ENCODE measurements around the gene SDK1. TPM values are rescaled to one million over a fixed set of nuclear protein-coding genes. Genes with fewer than 3 reads are reported as not detected.

SDK1 gene
- total RNA-seq, 1 experiment from 2014 or later, result 20.0 TPM

- Mint-ChIP-seq H3K4me1 (ENCODE audit: low read depth, unreplicated experiment) (no peaks in the 10 kb centered on the region), H3K4me3 (ENCODE audit: low read depth, unreplicated experiment) (no peak overlapping the region), H3K27me3 (ENCODE audit: unreplicated experiment) (no peaks in the 10 kb centered on the region), H3K36me3 (ENCODE audit: insufficient read depth, unreplicated experiment) (no peaks in the 10 kb centered on the region), H3K9me3 (ENCODE audit: low read depth, unreplicated experiment) (no peaks in the 10 kb centered on the region), H3K27ac (ENCODE audit: unreplicated experiment) (no peak overlapping the region)
- BruUV-seq (replicated peaks), result no TSS peak
- DNase-seq, result no peak
- CTCF ChIA-PET, result interaction anchor here (1.4 kb wide), 1 partner anchor 10 kb away, joined by 3 read pairs; no protein-coding TSS in a partner anchor
- intact Hi-C loops (cut with micrococcal nuclease; ENCODE audit: unreplicated experiment), result no loop called here
- TF ChIP-seq CTCF (IDR thresholded peaks at IDR 0.05; ENCODE audit: unreplicated experiment), result no peak
Observed at GRCh38 chr7:4175346-4175973, 874.4 kb downstream of the SDK1 start.

- BruUV-seq (replicated peaks), result no TSS peak
- intact Hi-C loops (cut with micrococcal nuclease; ENCODE audit: unreplicated experiment), result no loop called here
- Mint-ChIP-seq H3K4me1 (ENCODE audit: low read depth, unreplicated experiment) (no peaks in the 10 kb centered on the region), H3K4me3 (ENCODE audit: low read depth, unreplicated experiment) (no peak overlapping the region), H3K27me3 (ENCODE audit: unreplicated experiment) (no peaks in the 10 kb centered on the region), H3K36me3 (ENCODE audit: insufficient read depth, unreplicated experiment) (no peaks in the 10 kb centered on the region), H3K27ac (ENCODE audit: unreplicated experiment) (no peak overlapping the region), H3K9me3 (ENCODE audit: low read depth, unreplicated experiment) (no peaks in the 10 kb centered on the region)
- CTCF ChIA-PET, result interaction anchor here (0.6 to 1.4 kb wide), 3 partner anchors 8 to 238 kb away, joined by 3 to 9 read pairs (median 3); no protein-coding TSS in a partner anchor
- TF ChIP-seq CTCF (IDR thresholded peaks at IDR 0.05; ENCODE audit: unreplicated experiment), result no peak
- DNase-seq, result no peak
Observed at GRCh38 chr7:4177001-4177400, 875.9 kb downstream of the SDK1 start.

GRCh38 chr7:4178416-4178815, 877.4 kb downstream of the SDK1 start:
- Mint-ChIP-seq H3K36me3 (ENCODE audit: insufficient read depth, unreplicated experiment) (no peaks in the 10 kb centered on the region), H3K4me1 (ENCODE audit: low read depth, unreplicated experiment) (no peaks in the 10 kb centered on the region), H3K4me3 (ENCODE audit: low read depth, unreplicated experiment) (no peak overlapping the region), H3K9me3 (ENCODE audit: low read depth, unreplicated experiment) (no peaks in the 10 kb centered on the region), H3K27me3 (ENCODE audit: unreplicated experiment) (no peaks in the 10 kb centered on the region), H3K27ac (ENCODE audit: unreplicated experiment) (no peak overlapping the region)
- CTCF ChIA-PET, result no interaction called here
- no peak for TF ChIP-seq CTCF (IDR thresholded peaks at IDR 0.05; ENCODE audit: unreplicated experiment)
- no peak for DNase-seq
- intact Hi-C loops (cut with micrococcal nuclease; ENCODE audit: unreplicated experiment), result no loop called here
- no TSS peak for BruUV-seq (replicated peaks)

- no peak for DNase-seq
- Mint-ChIP-seq H3K27ac (ENCODE audit: unreplicated experiment) (no peak overlapping the region), H3K4me1 (ENCODE audit: low read depth, unreplicated experiment) (no peaks in the 10 kb centered on the region), H3K9me3 (ENCODE audit: low read depth, unreplicated experiment) (no peaks in the 10 kb centered on the region), H3K4me3 (ENCODE audit: low read depth, unreplicated experiment) (no peak overlapping the region), H3K36me3 (ENCODE audit: insufficient read depth, unreplicated experiment) (no peaks in the 10 kb centered on the region), H3K27me3 (ENCODE audit: unreplicated experiment) (no peaks in the 10 kb centered on the region)
- BruUV-seq (replicated peaks), result no TSS peak
- no peak for TF ChIP-seq CTCF (IDR thresholded peaks at IDR 0.05; ENCODE audit: unreplicated experiment)
- CTCF ChIA-PET, result no interaction called here
- intact Hi-C loops (cut with micrococcal nuclease; ENCODE audit: unreplicated experiment), result no loop called here
Observed at GRCh38 chr7:4178916-4179687, 878.0 kb downstream of the SDK1 start.
